ENCODE measurements around the gene MYPOP.

DNA sequence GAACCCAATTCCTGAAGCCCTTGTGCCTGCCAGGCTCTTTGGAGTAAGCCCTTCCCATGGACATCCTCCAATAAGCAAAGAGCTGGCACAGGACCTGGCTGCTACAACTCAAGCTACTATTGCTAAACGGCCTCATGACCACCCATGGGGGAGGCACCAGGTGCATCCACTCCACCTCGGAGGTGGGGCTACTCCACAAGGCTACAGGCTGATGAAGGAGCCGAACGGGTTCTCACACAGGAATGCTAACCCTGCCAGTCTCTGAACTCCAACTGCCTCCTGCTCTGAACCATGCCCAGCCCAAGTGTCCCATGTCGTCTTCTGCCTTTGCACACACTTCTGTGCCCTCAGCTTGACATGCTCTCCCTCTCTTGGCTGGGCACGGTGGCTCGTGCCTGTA is 49.4 kb downstream of the MYPOP start:
- no peak for TF ChIP-seq TAF1 (IDR thresholded peaks at IDR 0.05; ENCODE audit: low read depth, low read length)
- no peak for TF ChIP-seq POLR2A (IDR thresholded peaks at IDR 0.05; ENCODE audit: low read depth, low read length)
- no peak for TF ChIP-seq POLR2AphosphoS5 (IDR thresholded peaks at IDR 0.05; ENCODE audit: low read depth, low read length)
- no peak for TF ChIP-seq SPI1 (IDR thresholded peaks at IDR 0.05; ENCODE audit: low read depth, low read length)
- no peak for TF ChIP-seq PAX5 (IDR thresholded peaks at IDR 0.05; ENCODE audit: insufficient read depth, low read length, severe bottlenecking)
